ENCODE data around the gene OR10A5. TPM values are rescaled to one million over a fixed set of nuclear protein-coding genes. Genes with fewer than 3 reads are reported as not detected.

Gene OR10A5
- total RNA-seq, 1 experiment from 2014 or later = not detected

DNA sequence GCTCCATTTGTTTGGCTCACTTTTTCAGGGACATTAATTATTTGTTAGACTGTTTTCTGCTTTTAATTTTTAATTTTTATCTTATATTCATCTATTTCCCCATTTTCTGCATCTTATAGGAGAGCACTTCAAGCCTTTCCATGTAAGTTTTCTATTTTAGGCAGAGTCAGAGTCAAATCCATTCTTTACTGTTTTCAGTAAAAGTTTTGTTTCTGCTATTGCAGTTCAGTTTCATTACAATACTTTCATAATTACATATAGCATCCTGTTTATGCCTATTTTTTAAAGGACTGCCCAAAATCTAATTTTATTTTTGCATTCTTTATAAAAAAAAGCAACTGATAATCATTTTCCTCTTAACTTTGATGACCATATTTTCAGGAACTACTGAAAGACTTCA is 3.8 kb upstream of the OR10A5 start:
- Histone ChIP-seq H3K23me2 (ENCODE audit: insufficient read length, low read depth, low read length, poor library complexity, severe bottlenecking) (no peaks in the 10 kb centered on the region), H4K20me1 (ENCODE audit: control insufficient read depth, insufficient read depth, insufficient read length) (no peaks in the 10 kb centered on the region), H2AFZ (ENCODE audit: low read length) (no peak overlapping the region), H3K4me2 (ENCODE audit: insufficient read depth, insufficient read length, low read length) (no peak overlapping the region), H3K79me1 (ENCODE audit: insufficient read depth, low read depth, low read length, poor library complexity, severe bottlenecking) (no peaks in the 10 kb centered on the region), H3K27me3 (ENCODE audit: insufficient read depth, low read length) (no peaks in the 10 kb centered on the region), H3K4me1 (ENCODE audit: insufficient read depth, low read length) (no peaks in the 10 kb centered on the region), H2BK15ac (ENCODE audit: low read depth, low read length) (no peak overlapping the region), H3K27ac (ENCODE audit: insufficient read length, low read depth, low read length) (no peak overlapping the region), H3K23ac (ENCODE audit: insufficient read length, low read depth, low read length) (no peak overlapping the region), H2AK5ac (ENCODE audit: insufficient read length, low read length) (no peak overlapping the region), H3T11ph (ENCODE audit: low read length) (no peak overlapping the region), H3K4ac (ENCODE audit: low read depth, low read length) (no peak overlapping the region), H3K14ac (ENCODE audit: insufficient read depth, low read length) (no peak overlapping the region), H3K9me3 (ENCODE audit: control insufficient read depth, low read depth, low read length) (no peaks in the 10 kb centered on the region), H4K8ac (replicated peaks; ENCODE audit: insufficient read length, low read depth, low read length) (no peak overlapping the region), H2BK12ac (ENCODE audit: insufficient read length, low read depth, low read length) (no peak overlapping the region), H3K56ac (ENCODE audit: insufficient read length, low read depth, low read length) (no peak overlapping the region), H2BK20ac (ENCODE audit: low read depth, low read length, poor library complexity, severe bottlenecking) (no peak overlapping the region), H4K5ac (ENCODE audit: insufficient read length, low read depth, low read length) (no peak overlapping the region), H3K9ac (ENCODE audit: extremely low read depth, insufficient read length, low read length) (no peak overlapping the region), H4K91ac (ENCODE audit: insufficient read length, low read depth, low read length) (no peak overlapping the region), H2BK120ac (ENCODE audit: low read depth, low read length, poor library complexity, severe bottlenecking) (no peak overlapping the region), H3K79me2 (ENCODE audit: insufficient read depth, low read length) (no peaks in the 10 kb centered on the region), H2BK5ac (ENCODE audit: insufficient read length, low read length) (no peak overlapping the region), H3K18ac (ENCODE audit: insufficient read length, low read depth, low read length) (no peak overlapping the region)
- Mint-ChIP-seq H3K27ac (no peak overlapping the region), H3K9me3 (peaks cover 10 to 22% of the 10 kb centered on the region in 2 experiments), H3K4me3 (no peak overlapping the region), H3K27me3 (ENCODE audit: low read depth) (peaks cover 2% of the 10 kb centered on the region), H3K36me3 (ENCODE audit: insufficient read depth in 1 of 3, low read depth in 3 of 3) (peaks cover 3 to 23% (median 14%) of the 10 kb centered on the region in 3 experiments; a peak in 5 of 7 replicates), H3K4me1 (peaks cover 13% of the 10 kb centered on the region in 2 experiments)
- TF ChIP-seq CTCF (conservative IDR thresholded peaks at IDR 0.05) = no peak
- no peak for DNase-seq

Measured in H9 (cell line).